GM10248 (cell line): ENCODE results near the gene ATP2B3.

Experiments used
- CTCF ChIA-PET: fragments of 300-600 bp; sonication (Branson Sonifier 250); formaldehyde crosslinking; extraction: SDS; loops from one replicate; lab custom pipeline; 2021; ENCODE audit warnings: antibody characterized with exemption; lab: Yijun Ruan, JAX
- POLR2A ChIA-PET: fragments of 350-650 bp; sonication (Branson Sonifier 250); formaldehyde crosslinking; extraction: SDS; loops from one replicate; lab custom pipeline; 2020; ENCODE audit warnings: antibody characterized with exemption; lab: Yijun Ruan, JAX
- DNase-seq: peaks from one replicate; pipeline ENCODE4 v3.0.0; 2012; ENCODE audit errors: extremely low spot score
- CTCF ChIP-seq: IDR thresholded peaks from 2 replicates; pipeline ENCODE4 v1.5.1; 2012; ENCODE audit warnings: mild to moderate bottlenecking, low read depth; ENCODE audit errors: extremely low read depth, missing control alignments, control extremely low read depth

The ATP2B3 gene

GRCh38 chrX:153544727-153545126, 27.3 kb downstream of the ATP2B3 start:
- CTCF ChIA-PET: no interaction called here
- no peak for TF ChIP-seq CTCF
- POLR2A ChIA-PET: no interaction called here
- DNase-seq: no peak

GRCh38 chrX:153546386-153546785, 28.9 kb downstream of the ATP2B3 start:
- TF ChIP-seq CTCF: no peak
- DNase-seq: no peak
- CTCF ChIA-PET: interaction anchor here (1.1 to 3.9 kb wide), 4 partner anchors 8 to 121 kb away, joined by 3 to 14 read pairs (median 4); no protein-coding TSS in a partner anchor
- POLR2A ChIA-PET: no interaction called here

GRCh38 chrX:153547195-153547594, 29.8 kb downstream of the ATP2B3 start:
- ChIA-PET POLR2A (no interaction called here), CTCF (interaction anchor here (3.9 kb wide), 1 partner anchor 120 kb away, joined by 14 read pairs; no protein-coding TSS in a partner anchor)
- TF ChIP-seq CTCF: no peak
- DNase-seq: no peak

- TF ChIP-seq CTCF: no peak
- no peak for DNase-seq
- POLR2A ChIA-PET: no interaction called here
- CTCF ChIA-PET: interaction anchor here (3.2 to 3.9 kb wide), 2 partner anchors 10 to 118 kb away, joined by 14 to 18 read pairs; no protein-coding TSS in a partner anchor
These were observed 31.8 kb downstream of the ATP2B3 start for GRCh38 chrX:153549231-153549630.

- CTCF ChIA-PET: interaction anchor here (3.2 kb wide), 1 partner anchor 10 kb away, joined by 18 read pairs; no protein-coding TSS in a partner anchor
- TF ChIP-seq CTCF: no peak
- POLR2A ChIA-PET: no interaction called here
- no peak for DNase-seq
These were observed 32.4 kb downstream of the ATP2B3 start for GRCh38 chrX:153549807-153550206.

GRCh38 chrX:153551135-153551534, 33.7 kb downstream of the ATP2B3 start:
- no peak for DNase-seq
- no peak for TF ChIP-seq CTCF
- ChIA-PET CTCF (interaction anchor here (1.6 kb wide), 1 partner anchor 12 kb away, joined by 7 read pairs; no protein-coding TSS in a partner anchor), POLR2A (no interaction called here)
